Endothelial cell (in vitro differentiated cells): ENCODE measurements around the gene CFAP74. TPM values are rescaled to one million over a fixed set of nuclear protein-coding genes. Genes with fewer than 3 reads are reported as not detected.

Experiments
- DNase-seq: peaks from one replicate; pipeline ENCODE4 v3.0.0; 2021; ENCODE audit warnings: low spot score
- H3K27ac Mint-ChIP-seq: one replicate; pipeline ENCODE4 v1.8.0; 2021; ENCODE audit warnings: mixed read lengths, inconsistent platforms; ENCODE audit not compliant: unreplicated experiment
- H3K27me3 Mint-ChIP-seq: one replicate; pipeline ENCODE4 v1.8.0; 2021; ENCODE audit warnings: mild to moderate bottlenecking, moderate library complexity, mixed read lengths, inconsistent platforms; ENCODE audit not compliant: unreplicated experiment
- H3K36me3 Mint-ChIP-seq: one replicate; pipeline ENCODE4 v1.8.0; 2021; ENCODE audit warnings: mild to moderate bottlenecking, low read depth, mixed read lengths, inconsistent platforms; ENCODE audit not compliant: unreplicated experiment
- H3K4me1 Mint-ChIP-seq: one replicate; pipeline ENCODE4 v1.8.0; 2021; ENCODE audit warnings: mild to moderate bottlenecking, mixed read lengths, inconsistent platforms; ENCODE audit not compliant: unreplicated experiment
- H3K4me3 Mint-ChIP-seq: one replicate; pipeline ENCODE4 v1.8.0; 2021; ENCODE audit warnings: mild to moderate bottlenecking, mixed read lengths, inconsistent platforms; ENCODE audit not compliant: unreplicated experiment
- H3K9me3 Mint-ChIP-seq: one replicate; pipeline ENCODE4 v1.8.0; 2021; ENCODE audit warnings: mixed read lengths, inconsistent platforms; ENCODE audit not compliant: unreplicated experiment
- total RNA-seq: library from RNA; stranded (reverse); fragmentation: NEBNext Ultra II Directional; extraction: Animal tissue kit (Norgen Biotek cat#: 25700); gene quantifications from one replicate; pipeline ENCODE4 v1.2.1, GENCODE V29; 2021; ENCODE audit not compliant: unreplicated experiment
- TF ChIP-seq, protein P1 (sequence below): fragments of 200-600 bp; sonication (generic); IDR thresholded peaks from one replicate; pipeline ENCODE4 v1.5.0; 2021; ENCODE audit warnings: antibody characterized with exemption; ENCODE audit not compliant: unreplicated experiment

Gene CFAP74
- total RNA-seq, 1 donor from 2014 or later: not detected

DNA sequence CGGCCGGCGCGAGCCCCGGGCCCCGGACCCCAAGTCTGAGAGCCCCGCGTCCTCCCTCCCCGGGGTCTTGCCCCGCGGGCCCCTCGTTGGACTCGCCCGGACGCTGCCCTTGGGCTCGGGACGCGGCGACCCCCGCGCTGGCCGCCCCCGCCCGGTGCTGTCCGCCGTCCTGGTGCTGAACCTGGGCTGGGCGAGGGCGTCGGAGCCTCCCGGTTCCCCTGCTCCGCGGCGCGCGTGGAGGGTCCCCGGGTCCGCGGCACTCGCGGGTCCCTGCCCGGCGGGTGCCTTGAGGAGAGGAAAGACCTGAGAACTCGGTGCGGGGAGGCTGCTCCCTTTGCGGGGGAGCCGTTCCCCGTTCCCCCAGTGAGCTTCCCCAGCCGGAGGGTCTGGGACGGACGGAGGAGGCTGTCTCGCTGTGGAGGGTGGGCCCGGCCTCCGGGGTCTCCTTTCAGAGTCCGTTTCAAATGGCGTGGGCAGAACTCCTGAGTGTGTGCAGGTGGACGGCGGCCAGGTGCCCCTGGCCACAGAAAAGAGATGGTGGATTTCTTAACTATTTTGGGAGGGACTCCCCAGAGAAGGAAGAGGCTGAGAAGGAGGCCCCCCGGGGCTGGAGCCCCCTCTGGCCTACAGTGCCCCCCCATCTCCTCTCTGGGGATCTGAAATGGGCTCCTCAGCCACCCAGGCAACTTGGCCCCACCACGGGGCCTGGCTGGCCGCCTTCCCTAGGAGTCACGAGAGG lies 16.2 kb upstream of the CFAP74 start:
- peaks cover 3% of the 10 kb centered on the region for H3K36me3 Mint-ChIP-seq

DNA sequence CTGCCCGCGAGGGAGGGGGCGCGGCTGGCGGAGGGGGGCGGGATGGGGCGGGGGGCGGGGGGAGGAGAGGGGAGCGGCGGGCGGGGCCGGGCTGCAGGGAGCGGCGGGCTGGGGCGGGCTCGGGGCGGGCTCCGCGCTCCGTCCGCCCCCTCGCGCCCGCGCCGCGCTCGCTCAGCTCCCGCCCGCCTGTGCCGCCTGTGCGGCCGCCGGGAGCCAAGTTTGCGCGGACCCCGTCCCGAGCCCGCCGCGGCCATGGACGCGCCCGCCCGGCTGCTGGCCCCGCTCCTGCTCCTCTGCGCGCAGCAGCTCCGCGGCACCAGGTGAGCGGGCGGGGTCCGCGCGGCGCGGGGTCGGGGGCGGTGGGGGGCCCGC lies 15.6 kb upstream of the CFAP74 start, which contains the start of gene GABRD:
Gene GABRD, plus strand, starts transcription at position 174 of the 372 bp plus-strand sequence. Its CDS starts 79 bp downstream, at position 253.
- peaks cover 14% of the 10 kb centered on the region for H3K27me3 Mint-ChIP-seq
- peak; percentile 52 for DNase-seq
- H3K27ac Mint-ChIP-seq: no peak within 1 kb of the TSS
- H3K36me3 Mint-ChIP-seq: peaks cover 3% of the 10 kb centered on the region
- TF ChIP-seq, protein P1, sequence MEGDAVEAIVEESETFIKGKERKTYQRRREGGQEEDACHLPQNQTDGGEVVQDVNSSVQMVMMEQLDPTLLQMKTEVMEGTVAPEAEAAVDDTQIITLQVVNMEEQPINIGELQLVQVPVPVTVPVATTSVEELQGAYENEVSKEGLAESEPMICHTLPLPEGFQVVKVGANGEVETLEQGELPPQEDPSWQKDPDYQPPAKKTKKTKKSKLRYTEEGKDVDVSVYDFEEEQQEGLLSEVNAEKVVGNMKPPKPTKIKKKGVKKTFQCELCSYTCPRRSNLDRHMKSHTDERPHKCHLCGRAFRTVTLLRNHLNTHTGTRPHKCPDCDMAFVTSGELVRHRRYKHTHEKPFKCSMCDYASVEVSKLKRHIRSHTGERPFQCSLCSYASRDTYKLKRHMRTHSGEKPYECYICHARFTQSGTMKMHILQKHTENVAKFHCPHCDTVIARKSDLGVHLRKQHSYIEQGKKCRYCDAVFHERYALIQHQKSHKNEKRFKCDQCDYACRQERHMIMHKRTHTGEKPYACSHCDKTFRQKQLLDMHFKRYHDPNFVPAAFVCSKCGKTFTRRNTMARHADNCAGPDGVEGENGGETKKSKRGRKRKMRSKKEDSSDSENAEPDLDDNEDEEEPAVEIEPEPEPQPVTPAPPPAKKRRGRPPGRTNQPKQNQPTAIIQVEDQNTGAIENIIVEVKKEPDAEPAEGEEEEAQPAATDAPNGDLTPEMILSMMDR: no peak
- H3K4me1 Mint-ChIP-seq: peaks cover 30% of the 10 kb centered on the region
- no peaks in the 10 kb centered on the region for H3K9me3 Mint-ChIP-seq
- H3K4me3 Mint-ChIP-seq: peak within 1 kb of the TSS; percentile 83

More for the DNA sequence above, 16.2 kb upstream of the CFAP74 start:
- peaks cover 14% of the 10 kb centered on the region for H3K27me3 Mint-ChIP-seq
- H3K4me3 Mint-ChIP-seq: no peak overlapping the region
- no peak overlapping the region for H3K27ac Mint-ChIP-seq
- DNase-seq: peak; percentile 73
- TF ChIP-seq, protein P1: no peak
- no peaks in the 10 kb centered on the region for H3K9me3 Mint-ChIP-seq
- peaks cover 25% of the 10 kb centered on the region for H3K4me1 Mint-ChIP-seq

DNA sequence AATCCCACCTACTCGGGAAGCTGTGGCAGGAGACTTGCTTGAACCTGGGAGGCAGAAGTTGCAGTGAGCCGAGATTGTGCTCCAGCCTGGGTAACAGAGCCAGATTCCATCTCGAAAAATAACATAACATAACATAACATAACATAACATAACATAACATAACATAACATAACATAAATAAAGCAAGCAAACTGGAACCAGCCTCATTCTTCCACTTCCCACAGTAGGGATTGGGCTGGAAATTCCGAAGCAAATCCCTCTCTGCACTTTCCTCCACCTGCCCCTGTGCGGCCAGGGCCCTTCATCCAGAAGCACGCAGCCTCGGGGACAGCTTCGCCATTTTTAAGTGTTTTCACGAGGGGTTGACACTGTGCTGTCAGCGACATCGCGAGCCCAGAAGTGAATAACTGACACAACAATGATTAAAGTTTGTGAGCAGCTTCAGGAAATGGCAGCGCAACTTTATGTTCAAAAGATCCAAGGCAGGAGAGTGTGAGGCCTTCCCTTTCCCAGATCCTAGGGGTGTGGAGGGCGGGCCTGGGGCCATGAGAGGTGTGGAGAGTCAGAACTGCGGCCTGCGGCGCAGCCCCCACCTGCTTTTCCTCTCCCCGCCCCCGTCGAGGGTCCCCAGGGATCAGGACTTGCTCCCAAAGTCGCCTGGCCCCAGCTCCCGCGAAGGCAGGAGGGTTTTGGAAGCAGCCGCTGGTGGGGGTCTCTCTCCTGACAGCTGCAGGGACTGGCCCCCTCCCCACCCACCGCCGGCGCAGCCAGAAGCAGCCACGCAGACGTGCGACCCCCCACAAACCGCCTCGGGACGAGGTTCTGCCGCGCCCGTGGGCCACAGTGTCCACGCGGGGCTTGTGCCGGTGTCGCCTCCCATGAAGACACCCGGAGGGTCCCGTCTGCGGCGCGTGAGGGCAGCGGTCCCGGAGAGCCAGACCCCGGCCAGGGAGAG lies 14.9 kb upstream of the CFAP74 start:
- no peak for DNase-seq
- H3K27ac Mint-ChIP-seq: no peak overlapping the region
- H3K4me3 Mint-ChIP-seq: peak overlapping the region; percentile 83
- H3K36me3 Mint-ChIP-seq: peaks cover 3% of the 10 kb centered on the region
- no peaks in the 10 kb centered on the region for H3K9me3 Mint-ChIP-seq
- TF ChIP-seq, protein P1: no peak
- peaks cover 30% of the 10 kb centered on the region for H3K4me1 Mint-ChIP-seq
- H3K27me3 Mint-ChIP-seq: peaks cover 12% of the 10 kb centered on the region

DNA sequence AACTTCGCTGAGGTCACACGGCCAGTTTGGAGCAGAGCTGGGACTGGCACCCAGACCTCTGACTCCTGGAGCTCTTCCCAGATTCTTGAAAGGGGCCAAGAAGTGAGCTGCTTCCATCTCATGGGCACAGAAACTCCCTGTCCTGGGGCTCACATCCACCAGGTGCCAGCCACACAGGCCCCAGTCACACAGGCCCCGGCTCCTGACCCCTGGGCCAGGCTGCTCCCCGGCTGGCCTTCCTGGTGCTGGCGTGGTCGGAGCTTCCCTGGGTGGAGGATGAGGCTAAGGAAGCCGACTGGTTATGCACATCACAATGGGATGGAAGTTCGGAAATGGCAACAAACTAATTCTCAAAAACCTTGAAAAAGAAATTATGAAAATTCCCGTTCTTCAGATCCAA lies 12.5 kb upstream of the CFAP74 start:
- Mint-ChIP-seq H3K36me3 (peaks cover 3% of the 10 kb centered on the region), H3K27me3 (peaks cover 13% of the 10 kb centered on the region)
- DNase-seq: no peak

More for the DNA sequence above, 12.5 kb upstream of the CFAP74 start:
- Mint-ChIP-seq H3K9me3 (no peaks in the 10 kb centered on the region), H3K4me1 (peaks cover 30% of the 10 kb centered on the region), H3K4me3 (no peak overlapping the region), H3K27ac (no peak overlapping the region)
- TF ChIP-seq, protein P1: no peak
